ENCODE data around the gene KCMF1. TPM values are rescaled to one million over a fixed set of nuclear protein-coding genes. Genes with fewer than 3 reads are reported as not detected.
A peak's percentile ranks its signal among the peaks of the same experiment; 100 is the strongest.

Gene KCMF1
- total and polyA plus RNA-seq, 10 of the 15 experiments (the other 5 are each of a cell fraction or from before 2014, with no cell fraction given): 8.4 to 124 (median 43.0) TPM

- no peak for TF ChIP-seq KAT2A (conservative IDR thresholded peaks at IDR 0.05; ENCODE audit: control insufficient read depth, low read depth, low read length)
- TF ChIP-seq SUZ12 (IDR thresholded peaks at IDR 0.05; ENCODE audit: unreplicated experiment): no peak
- no peak for TF ChIP-seq RCOR1 (conservative IDR thresholded peaks at IDR 0.05; ENCODE audit: low read depth, low read length)
- no peak for TF ChIP-seq ZNF592 (IDR thresholded peaks at IDR 0.05)
- no peak for TF ChIP-seq RB1 (IDR thresholded peaks at IDR 0.05; ENCODE audit: borderline replicate concordance)
- no peak for TF ChIP-seq ZNF622 (IDR thresholded peaks at IDR 0.05)
- no peak for TF ChIP-seq WRNIP1 (IDR thresholded peaks at IDR 0.05; ENCODE audit: borderline replicate concordance, low read depth, low read length)
- TF ChIP-seq SIX5 (IDR thresholded peaks at IDR 0.05; ENCODE audit: low read depth, low read length, severe bottlenecking): no peak
- TF ChIP-seq YY1 (IDR thresholded peaks at IDR 0.05; ENCODE audit: low read depth, low read length): no peak
- TF ChIP-seq, protein P1, sequence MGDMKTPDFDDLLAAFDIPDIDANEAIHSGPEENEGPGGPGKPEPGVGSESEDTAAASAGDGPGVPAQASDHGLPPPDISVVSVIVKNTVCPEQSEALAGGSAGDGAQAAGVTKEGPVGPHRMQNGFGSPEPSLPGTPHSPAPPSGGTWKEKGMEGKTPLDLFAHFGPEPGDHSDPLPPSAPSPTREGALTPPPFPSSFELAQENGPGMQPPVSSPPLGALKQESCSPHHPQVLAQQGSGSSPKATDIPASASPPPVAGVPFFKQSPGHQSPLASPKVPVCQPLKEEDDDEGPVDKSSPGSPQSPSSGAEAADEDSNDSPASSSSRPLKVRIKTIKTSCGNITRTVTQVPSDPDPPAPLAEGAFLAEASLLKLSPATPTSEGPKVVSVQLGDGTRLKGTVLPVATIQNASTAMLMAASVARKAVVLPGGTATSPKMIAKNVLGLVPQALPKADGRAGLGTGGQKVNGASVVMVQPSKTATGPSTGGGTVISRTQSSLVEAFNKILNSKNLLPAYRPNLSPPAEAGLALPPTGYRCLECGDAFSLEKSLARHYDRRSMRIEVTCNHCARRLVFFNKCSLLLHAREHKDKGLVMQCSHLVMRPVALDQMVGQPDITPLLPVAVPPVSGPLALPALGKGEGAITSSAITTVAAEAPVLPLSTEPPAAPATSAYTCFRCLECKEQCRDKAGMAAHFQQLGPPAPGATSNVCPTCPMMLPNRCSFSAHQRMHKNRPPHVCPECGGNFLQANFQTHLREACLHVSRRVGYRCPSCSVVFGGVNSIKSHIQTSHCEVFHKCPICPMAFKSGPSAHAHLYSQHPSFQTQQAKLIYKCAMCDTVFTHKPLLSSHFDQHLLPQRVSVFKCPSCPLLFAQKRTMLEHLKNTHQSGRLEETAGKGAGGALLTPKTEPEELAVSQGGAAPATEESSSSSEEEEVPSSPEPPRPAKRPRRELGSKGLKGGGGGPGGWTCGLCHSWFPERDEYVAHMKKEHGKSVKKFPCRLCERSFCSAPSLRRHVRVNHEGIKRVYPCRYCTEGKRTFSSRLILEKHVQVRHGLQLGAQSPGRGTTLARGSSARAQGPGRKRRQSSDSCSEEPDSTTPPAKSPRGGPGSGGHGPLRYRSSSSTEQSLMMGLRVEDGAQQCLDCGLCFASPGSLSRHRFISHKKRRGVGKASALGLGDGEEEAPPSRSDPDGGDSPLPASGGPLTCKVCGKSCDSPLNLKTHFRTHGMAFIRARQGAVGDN (IDR thresholded peaks at IDR 0.05): no peak
- no peak for TF ChIP-seq PAX8 (IDR thresholded peaks at IDR 0.05)
- no peak for TF ChIP-seq TAF1 (IDR thresholded peaks at IDR 0.05; ENCODE audit: borderline replicate concordance, low read depth, low read length)
- TF ChIP-seq, protein P2, sequence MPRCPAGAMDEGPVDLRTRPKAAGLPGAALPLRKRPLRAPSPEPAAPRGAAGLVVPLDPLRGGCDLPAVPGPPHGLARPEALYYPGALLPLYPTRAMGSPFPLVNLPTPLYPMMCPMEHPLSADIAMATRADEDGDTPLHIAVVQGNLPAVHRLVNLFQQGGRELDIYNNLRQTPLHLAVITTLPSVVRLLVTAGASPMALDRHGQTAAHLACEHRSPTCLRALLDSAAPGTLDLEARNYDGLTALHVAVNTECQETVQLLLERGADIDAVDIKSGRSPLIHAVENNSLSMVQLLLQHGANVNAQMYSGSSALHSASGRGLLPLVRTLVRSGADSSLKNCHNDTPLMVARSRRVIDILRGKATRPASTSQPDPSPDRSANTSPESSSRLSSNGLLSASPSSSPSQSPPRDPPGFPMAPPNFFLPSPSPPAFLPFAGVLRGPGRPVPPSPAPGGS (IDR thresholded peaks at IDR 0.05; ENCODE audit: borderline replicate concordance, insufficient read depth, low read depth, low read length, poor library complexity, severe bottlenecking): peak; percentile 95
- TF ChIP-seq ZNF217 (IDR thresholded peaks at IDR 0.05): peak; percentile 70; the same call in 1 of the 2 replicates
- TF ChIP-seq, protein P3, sequence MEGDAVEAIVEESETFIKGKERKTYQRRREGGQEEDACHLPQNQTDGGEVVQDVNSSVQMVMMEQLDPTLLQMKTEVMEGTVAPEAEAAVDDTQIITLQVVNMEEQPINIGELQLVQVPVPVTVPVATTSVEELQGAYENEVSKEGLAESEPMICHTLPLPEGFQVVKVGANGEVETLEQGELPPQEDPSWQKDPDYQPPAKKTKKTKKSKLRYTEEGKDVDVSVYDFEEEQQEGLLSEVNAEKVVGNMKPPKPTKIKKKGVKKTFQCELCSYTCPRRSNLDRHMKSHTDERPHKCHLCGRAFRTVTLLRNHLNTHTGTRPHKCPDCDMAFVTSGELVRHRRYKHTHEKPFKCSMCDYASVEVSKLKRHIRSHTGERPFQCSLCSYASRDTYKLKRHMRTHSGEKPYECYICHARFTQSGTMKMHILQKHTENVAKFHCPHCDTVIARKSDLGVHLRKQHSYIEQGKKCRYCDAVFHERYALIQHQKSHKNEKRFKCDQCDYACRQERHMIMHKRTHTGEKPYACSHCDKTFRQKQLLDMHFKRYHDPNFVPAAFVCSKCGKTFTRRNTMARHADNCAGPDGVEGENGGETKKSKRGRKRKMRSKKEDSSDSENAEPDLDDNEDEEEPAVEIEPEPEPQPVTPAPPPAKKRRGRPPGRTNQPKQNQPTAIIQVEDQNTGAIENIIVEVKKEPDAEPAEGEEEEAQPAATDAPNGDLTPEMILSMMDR (IDR thresholded peaks at IDR 0.05 in 2 of 3, conservative IDR thresholded peaks at IDR 0.05 in 1 of 3; ENCODE audit: control insufficient read depth in 2 of 3, extremely low read depth in 1 of 3, insufficient read depth in 1 of 3, low read depth in 3 of 3, low read length in 3 of 3): no peak
- TF ChIP-seq ESRRA (IDR thresholded peaks at IDR 0.05; ENCODE audit: low read length): no peak
- TF ChIP-seq POLR2AphosphoS5 (IDR thresholded peaks at IDR 0.05; ENCODE audit: low read length): no peak
- peak; percentile 77 for TF ChIP-seq ZSCAN29 (IDR thresholded peaks at IDR 0.05)
Observed at GRCh38 chr2:84938194-84938879, 32.6 kb upstream of the KCMF1 start (continued).
